A549 (cell line): ENCODE measurements around the gene MOB2. TPM values are rescaled to one million over a fixed set of nuclear protein-coding genes. Genes with fewer than 3 reads are reported as not detected.

Source experiments
- ATAC-seq, 2 experiments: fragments of 200-7000 bp in 1 of 2; fragments of >200 bp in 1 of 2; cut with Nextera tagmentation in 1 of 2; cut with Tn5 transposase in 1 of 2; 3 replicates each; pipeline versions ENCODE4 v1.8.0 to v1.9.1; 2018 to 2020; ENCODE audit warnings: mild to moderate bottlenecking in 1 of 2, moderate library complexity in 1 of 2
- CTCF ChIA-PET: fragments of 300-600 bp; sonication (Branson Sonifier 250); formaldehyde crosslinking; extraction: SDS; loops from one replicate; lab custom pipeline; 2021; ENCODE audit warnings: antibody characterized with exemption, inconsistent platforms; lab: Yijun Ruan, JAX
- POLR2A ChIA-PET: fragments of 350-600 bp; formaldehyde crosslinking; extraction: SDS; loops from one replicate; lab custom pipeline; 2021; ENCODE audit warnings: antibody characterized with exemption, inconsistent platforms; lab: Yijun Ruan, JAX
- DNase-seq, 2 experiments: peaks; one replicate each; pipeline versions ENCODE4 v3.0.0 to v3.0.0-alpha.2; 2011 to 2016; ENCODE audit warnings: low read depth in 1 of 2, low spot score in 1 of 2
- FAIRE-seq: peaks from 2 replicates; lab custom pipeline; 2011; peaks lifted over from hg19 to GRCh38; lab: Jason Lieb, UNC
- H3K27ac ChIP-seq, 2 experiments: fragments of >200 bp; sonication (Bioruptor Twin); formaldehyde crosslinking; 3 replicates each; pipeline ENCODE4 v1.5.1; 2016 to 2017
- H3K4me1 ChIP-seq: fragments of >200 bp; sonication (Bioruptor Twin); formaldehyde crosslinking; 3 replicates; pipeline ENCODE4 v1.6.1; 2016
- H3K4me2 ChIP-seq: fragments of >200 bp; sonication (Bioruptor Twin); formaldehyde crosslinking; 3 replicates; pipeline ENCODE4 v1.6.1; 2016
- H3K4me3 ChIP-seq: fragments of >200 bp; sonication (Bioruptor Twin); formaldehyde crosslinking; 3 replicates; pipeline ENCODE4 v1.5.1; 2016
- H3K9me3 ChIP-seq: fragments of >200 bp; sonication (Bioruptor Twin); formaldehyde crosslinking; 3 replicates; pipeline ENCODE4 v1.6.1; 2016
- CBX2 ChIP-seq: fragments of 200-600 bp; sonication (generic); IDR thresholded peaks from 2 replicates; pipeline ENCODE4 v1.6.1; 2016; ENCODE audit warnings: low read depth, mild to moderate bottlenecking, borderline replicate concordance
- CHD2 ChIP-seq: fragments of 150-350 bp; IDR thresholded peaks from 2 replicates; pipeline ENCODE4 v1.6.1; 2014; ENCODE audit warnings: low read length; ENCODE audit not compliant: partially characterized antibody
- EP300 ChIP-seq, 2 experiments: fragments of >200 bp; sonication (Bioruptor Twin); formaldehyde crosslinking; IDR thresholded peaks; 2 replicates in 1 of 2; 3 replicates in 1 of 2; pipeline ENCODE4 v1.6.1; 2016 to 2017
- FOXS1 ChIP-seq: fragments of 250-450 bp; sonication (Bioruptor Pico); IDR thresholded peaks from 2 replicates; pipeline ENCODE4 v1.5.0; 2020; ENCODE audit warnings: mild to moderate bottlenecking, moderate library complexity
- GATA3 ChIP-seq: IDR thresholded peaks from 2 replicates; pipeline ENCODE4 v1.6.1; 2012; ENCODE audit warnings: borderline replicate concordance
- HDAC2 ChIP-seq: fragments of 200-600 bp; sonication (generic); IDR thresholded peaks from 2 replicates; pipeline ENCODE4 v1.6.1; 2016
- HEYL ChIP-seq: fragments of 250-450 bp; sonication (Bioruptor Pico); IDR thresholded peaks from 2 replicates; pipeline ENCODE4 v1.8.0; 2021; ENCODE audit warnings: mild to moderate bottlenecking, moderate library complexity
- NR3C1 ChIP-seq: fragments of >200 bp; sonication (Bioruptor Twin); formaldehyde crosslinking; IDR thresholded peaks from 3 replicates; pipeline ENCODE4 v1.6.1; 2017
- SMC3 ChIP-seq: fragments of >200 bp; sonication (Bioruptor Twin); formaldehyde crosslinking; IDR thresholded peaks from 3 replicates; pipeline ENCODE4 v1.6.1; 2018; ENCODE audit warnings: inconsistent platforms
- SREBF2 ChIP-seq: fragments of 450-650 bp; IDR thresholded peaks from 2 replicates; pipeline ENCODE4 v1.6.1; 2014; ENCODE audit warnings: mild to moderate bottlenecking, moderate library complexity
- ZC3H11A ChIP-seq: fragments of 450-650 bp; IDR thresholded peaks from 2 replicates; pipeline ENCODE4 v1.6.1; 2014; ENCODE audit warnings: antibody characterized with exemption, mild to moderate bottlenecking
- ZFP36 ChIP-seq: fragments of 450-650 bp; IDR thresholded peaks from 2 replicates; pipeline ENCODE4 v1.6.1; 2014; ENCODE audit warnings: borderline replicate concordance; ENCODE audit not compliant: partially characterized antibody
- ZNF302 ChIP-seq: fragments of 250-450 bp; sonication (Bioruptor Pico); IDR thresholded peaks from 2 replicates; pipeline ENCODE4 v1.9.0; 2021; ENCODE audit warnings: inconsistent platforms, mild to moderate bottlenecking, moderate library complexity
- ZSCAN20 ChIP-seq: fragments of 250-450 bp; sonication (Bioruptor Pico); IDR thresholded peaks from 2 replicates; pipeline ENCODE4 v1.8.0; 2022; ENCODE audit warnings: mild to moderate bottlenecking, moderate library complexity
- WGBS: methylation state at CpG from one replicate; pipeline ENCODE4 v1.1.6; 2017; ENCODE audit errors: missing lambda C conversion rate; 5-methylcytosine and 5-hydroxymethylcytosine counted together
- polyA plus RNA-seq, 4 experiments: library from polyadenylated mRNA; depleted of rRNA in 3 of 4; stranded (reverse); fragments of >200 nt; fragmentation: RNase III in 1 of 4; extraction: RNeasy Plus Mini Kit Qiagen cat#74134 plus additional on column Dnase treatment in 1 of 4; gene quantifications; 2 replicates in 3 of 4; 3 replicates in 1 of 4; pipeline ENCODE4 v1.2.3, GENCODE V29; 2011 to 2017
- TF ChIP-seq, protein P1 (sequence below): fragments of 150-350 bp; IDR thresholded peaks from 2 replicates; pipeline ENCODE4 v1.6.1; 2014; ENCODE audit warnings: low read depth, mild to moderate bottlenecking, low read length
- TF ChIP-seq, protein P2 (sequence below): IDR thresholded peaks from 2 replicates; pipeline ENCODE4 v1.6.1; 2012; ENCODE audit warnings: low read depth, borderline replicate concordance
- TF ChIP-seq, protein P3 (sequence below): fragments of 250-450 bp; sonication (Bioruptor Pico); IDR thresholded peaks from 2 replicates; pipeline ENCODE4 v1.5.0; 2020; ENCODE audit warnings: low read depth, mild to moderate bottlenecking, moderate library complexity

MOB2 gene
- polyA plus RNA-seq, 2 of the 4 experiments (the other 2 are of a cell fraction), result 25.4 to 38.2 TPM

DNA sequence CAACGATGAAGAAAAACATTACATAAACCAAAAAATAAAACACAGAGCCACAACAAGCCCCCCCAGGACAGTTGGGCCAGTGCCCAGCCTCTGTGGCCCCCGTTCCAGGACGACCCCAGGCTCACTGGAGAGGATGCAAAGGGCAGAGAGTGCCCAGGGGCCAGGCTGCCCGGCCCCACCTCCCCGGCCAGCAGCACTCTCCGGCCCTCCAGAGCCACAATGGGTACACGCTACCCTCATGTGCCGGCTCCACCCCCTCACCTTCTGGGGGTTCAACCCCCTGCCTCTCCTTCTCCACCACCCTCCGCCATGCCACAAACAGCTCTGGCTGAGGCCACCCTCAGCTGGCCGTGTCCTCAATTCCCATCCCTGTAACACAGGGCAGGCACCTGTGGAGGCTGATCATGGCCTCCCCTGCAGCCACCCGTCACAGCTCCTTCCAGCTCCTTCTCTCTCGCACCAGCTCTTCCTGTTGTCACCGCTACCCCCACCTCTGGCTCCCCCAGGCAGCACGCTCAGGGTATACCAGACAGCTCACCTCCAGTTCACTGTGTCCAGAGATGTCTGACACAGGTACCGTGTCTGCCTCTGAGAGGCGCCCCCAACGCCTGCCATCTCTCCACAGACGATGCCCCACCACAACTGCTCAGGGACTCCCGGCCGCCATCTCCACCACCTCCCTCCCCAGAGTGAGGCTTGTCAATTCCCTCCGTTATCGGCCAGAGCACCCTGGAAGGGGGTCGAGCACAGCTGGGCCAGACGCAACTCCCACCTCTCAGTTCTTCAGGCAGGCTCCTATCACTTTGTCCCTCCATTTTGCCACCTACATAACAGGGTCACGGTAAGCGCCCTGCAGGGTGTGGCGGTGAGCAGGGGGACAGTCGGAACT lies 30.8 kb upstream of the MOB2 start:
- ChIA-PET CTCF (interaction anchor here (0.6 to 1.6 kb wide), 6 partner anchors 12 to 403 kb away, joined by 3 to 6 read pairs (median 4); no protein-coding TSS in a partner anchor), POLR2A (no interaction called here)
- ATAC-seq (no peak), DNase-seq (no peak), FAIRE-seq (no peak)
- H3K4me1 ChIP-seq, result peaks cover 7% of the 10 kb centered on the region; the same call in 1 of the 3 replicates
- no peak overlapping the region for H3K4me2 ChIP-seq
- no peak overlapping the region for H3K27ac ChIP-seq
- no peak overlapping the region for H3K4me3 ChIP-seq
- no peaks in the 10 kb centered on the region for H3K9me3 ChIP-seq
- TF ChIP-seq, protein P1, sequence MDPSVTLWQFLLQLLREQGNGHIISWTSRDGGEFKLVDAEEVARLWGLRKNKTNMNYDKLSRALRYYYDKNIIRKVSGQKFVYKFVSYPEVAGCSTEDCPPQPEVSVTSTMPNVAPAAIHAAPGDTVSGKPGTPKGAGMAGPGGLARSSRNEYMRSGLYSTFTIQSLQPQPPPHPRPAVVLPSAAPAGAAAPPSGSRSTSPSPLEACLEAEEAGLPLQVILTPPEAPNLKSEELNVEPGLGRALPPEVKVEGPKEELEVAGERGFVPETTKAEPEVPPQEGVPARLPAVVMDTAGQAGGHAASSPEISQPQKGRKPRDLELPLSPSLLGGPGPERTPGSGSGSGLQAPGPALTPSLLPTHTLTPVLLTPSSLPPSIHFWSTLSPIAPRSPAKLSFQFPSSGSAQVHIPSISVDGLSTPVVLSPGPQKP, result no peak
- no peak for TF ChIP-seq ZFP36
- 86% methylated on average over 28 of the region's 28 CpGs for WGBS

DNA sequence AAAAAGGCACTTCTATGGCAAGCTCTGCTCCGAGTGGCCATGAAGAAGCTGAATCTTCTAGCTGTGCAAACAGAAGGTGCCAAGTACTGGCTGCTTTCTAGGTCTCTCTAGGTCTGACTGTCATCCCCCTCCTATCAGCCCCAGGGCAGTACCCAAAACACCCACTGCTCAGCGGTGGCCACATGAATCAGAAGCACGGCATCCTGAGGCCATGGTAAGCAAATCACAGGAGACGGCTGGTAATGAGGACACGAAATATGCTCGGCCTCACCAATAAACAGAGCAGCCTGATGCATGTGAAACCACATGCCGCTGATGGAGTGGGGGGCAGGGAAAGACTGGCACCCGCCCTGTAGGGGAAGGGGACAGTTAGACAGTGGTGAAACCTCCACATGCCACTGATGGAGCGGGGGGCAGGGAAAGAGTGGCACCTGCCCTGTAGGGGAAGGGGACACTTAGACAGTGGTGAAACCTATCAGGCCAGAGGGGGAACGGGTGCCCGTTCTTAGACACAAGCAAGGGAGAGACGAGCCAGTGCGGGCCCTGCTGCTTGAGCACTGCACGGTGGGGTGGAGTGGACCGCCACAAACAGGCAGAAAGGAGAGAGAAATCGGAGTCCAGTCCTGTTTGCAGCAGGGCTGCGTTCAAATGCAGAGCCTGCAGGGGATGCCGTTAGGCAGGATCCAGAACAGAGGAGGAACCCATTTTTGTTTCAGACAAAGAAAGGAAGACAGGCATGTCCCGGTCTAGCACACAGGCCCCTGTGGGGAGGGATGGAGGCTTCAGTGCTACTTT lies 29.9 kb upstream of the MOB2 start:
- Histone ChIP-seq H3K27ac (no peak overlapping the region), H3K9me3 (no peaks in the 10 kb centered on the region), H3K4me3 (no peak overlapping the region), H3K4me1 (peaks cover 7% of the 10 kb centered on the region; the same call in 1 of the 3 replicates), H3K4me2 (no peak overlapping the region)
- DNase-seq, result no peak
- 76% methylated on average over 19 of the region's 19 CpGs for WGBS
- ChIA-PET POLR2A (no interaction called here), CTCF (interaction anchor here (0.6 to 3.4 kb wide), 33 partner anchors 9 to 443 kb away, joined by 3 to 58 read pairs (median 4); no protein-coding TSS in a partner anchor)
- TF ChIP-seq, protein P2, sequence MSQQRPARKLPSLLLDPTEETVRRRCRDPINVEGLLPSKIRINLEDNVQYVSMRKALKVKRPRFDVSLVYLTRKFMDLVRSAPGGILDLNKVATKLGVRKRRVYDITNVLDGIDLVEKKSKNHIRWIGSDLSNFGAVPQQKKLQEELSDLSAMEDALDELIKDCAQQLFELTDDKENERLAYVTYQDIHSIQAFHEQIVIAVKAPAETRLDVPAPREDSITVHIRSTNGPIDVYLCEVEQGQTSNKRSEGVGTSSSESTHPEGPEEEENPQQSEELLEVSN, result no peak
- TF ChIP-seq HEYL (CRISPR knock-in tag) (no peak), ZNF302 (CRISPR knock-in tag) (no peak), ZSCAN20 (CRISPR knock-in tag) (no peak), CHD2 (no peak), CBX2 (no peak), FOXS1 (CRISPR knock-in tag) (no peak), ZC3H11A (no peak), ZFP36 (no peak), NR3C1 (no peak), GATA3 (no peak), HDAC2 (no peak), SMC3 (no peak), SREBF2 (no peak), EP300 (IDR thresholded peaks at IDR 0.05) (no peak)
- TF ChIP-seq, protein P3, sequence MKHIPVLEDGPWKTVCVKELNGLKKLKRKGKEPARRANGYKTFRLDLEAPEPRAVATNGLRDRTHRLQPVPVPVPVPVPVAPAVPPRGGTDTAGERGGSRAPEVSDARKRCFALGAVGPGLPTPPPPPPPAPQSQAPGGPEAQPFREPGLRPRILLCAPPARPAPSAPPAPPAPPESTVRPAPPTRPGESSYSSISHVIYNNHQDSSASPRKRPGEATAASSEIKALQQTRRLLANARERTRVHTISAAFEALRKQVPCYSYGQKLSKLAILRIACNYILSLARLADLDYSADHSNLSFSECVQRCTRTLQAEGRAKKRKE (CRISPR knock-in tag), result no peak
- no peak for FAIRE-seq
- peak; percentile 18 to 28; a peak in 1 of 6 replicates for ATAC-seq
